GM23338 (cell line): Measurements from ENCODE around the gene HHIP. TPM values are rescaled to one million over a fixed set of nuclear protein-coding genes. Genes with fewer than 3 reads are reported as not detected.

ENCODE experiments used
- ATAC-seq: fragments of 200-7000 bp; cut with Tn5 transposase; 3 replicates; pipeline ENCODE4 v1.9.1; 2020
- DNase-seq: peaks from one replicate; pipeline ENCODE4 v3.0.0-alpha.2; 2015; ENCODE audit warnings: low spot score
- H2AFZ ChIP-seq: fragments of 200-600 bp; sonication (generic); 2 replicates; pipeline ENCODE4 v1.8.0; 2016; ENCODE audit warnings: antibody characterized with exemption, mild to moderate bottlenecking, moderate library complexity
- H3F3A ChIP-seq: fragments of 200-600 bp; sonication (generic); replicated peaks from 2 replicates; pipeline ENCODE4 v1.8.0; 2017; ENCODE audit warnings: antibody characterized with exemption, mixed run types, low read depth
- H3K27ac ChIP-seq: fragments of 200-600 bp; sonication (generic); 2 replicates; pipeline ENCODE4 v1.6.1; 2016; ENCODE audit warnings: low read depth
- H3K27me3 ChIP-seq: fragments of 200-600 bp; sonication (generic); 2 replicates; pipeline ENCODE4 v1.8.0; 2016; ENCODE audit warnings: mild to moderate bottlenecking, mixed run types, moderate library complexity; ENCODE audit not compliant: insufficient read depth
- H3K36me3 ChIP-seq: fragments of 200-600 bp; sonication (generic); 2 replicates; pipeline ENCODE4 v1.8.0; 2016; ENCODE audit warnings: mild to moderate bottlenecking; ENCODE audit not compliant: insufficient read depth
- H3K4me1 ChIP-seq: fragments of 200-600 bp; sonication (generic); 2 replicates; pipeline ENCODE4 v1.8.0; 2016; ENCODE audit warnings: mild to moderate bottlenecking, moderate library complexity; ENCODE audit not compliant: insufficient read depth
- H3K4me2 ChIP-seq: fragments of 200-600 bp; sonication (generic); 2 replicates; pipeline ENCODE4 v1.7.1; 2017; ENCODE audit warnings: mixed run types
- H3K4me3 ChIP-seq: fragments of 200-600 bp; sonication (generic); 2 replicates; pipeline ENCODE4 v1.6.1; 2016; ENCODE audit warnings: mixed run types
- H3K79me2 ChIP-seq: fragments of 200-600 bp; sonication (generic); replicated peaks from 2 replicates; pipeline ENCODE4 v1.8.0; 2017; ENCODE audit warnings: mild to moderate bottlenecking; ENCODE audit not compliant: insufficient read depth
- H3K9me2 ChIP-seq: fragments of 200-600 bp; sonication (generic); 2 replicates; pipeline ENCODE4 v1.8.0; 2017; ENCODE audit not compliant: insufficient read depth
- H4K20me1 ChIP-seq: fragments of 200-600 bp; sonication (generic); replicated peaks from 2 replicates; pipeline ENCODE4 v1.8.0; 2017; ENCODE audit warnings: mild to moderate bottlenecking; ENCODE audit not compliant: insufficient read depth
- H3K27ac Mint-ChIP-seq: 2 replicates; pipeline ENCODE4 v1.8.0; 2020; ENCODE audit warnings: inconsistent platforms, mild to moderate bottlenecking, moderate library complexity, mixed read lengths
- H3K27me3 Mint-ChIP-seq: 3 replicates; pipeline ENCODE4 v1.8.0; 2022; ENCODE audit warnings: low read depth, mild to moderate bottlenecking, moderate library complexity, mixed read lengths, inconsistent platforms; ENCODE audit not compliant: insufficient read depth, poor library complexity
- H3K36me3 Mint-ChIP-seq: 3 replicates; pipeline ENCODE4 v1.8.0; 2021; ENCODE audit warnings: low read depth, mild to moderate bottlenecking, inconsistent platforms, moderate library complexity, mixed read lengths
- H3K4me1 Mint-ChIP-seq: 3 replicates; pipeline ENCODE4 v1.8.0; 2020; ENCODE audit warnings: mild to moderate bottlenecking, inconsistent platforms, mixed read lengths
- H3K4me3 Mint-ChIP-seq: 3 replicates; pipeline ENCODE4 v1.8.0; 2021; ENCODE audit warnings: moderate library complexity, mild to moderate bottlenecking, inconsistent platforms, mixed read lengths
- H3K9me3 Mint-ChIP-seq: 3 replicates; pipeline ENCODE4 v1.8.0; 2020; ENCODE audit warnings: moderate library complexity, mild to moderate bottlenecking, inconsistent platforms, mixed read lengths
- CREB1 ChIP-seq: fragments of 250-450 bp; sonication (Bioruptor Pico); IDR thresholded peaks from 2 replicates; pipeline ENCODE4 v1.5.0; 2020; ENCODE audit warnings: low read depth, mild to moderate bottlenecking, moderate library complexity
- CTCF ChIP-seq, 2 experiments: fragments of 200-600 bp in 1 of 2; sonication (generic) in 1 of 2; conservative IDR thresholded peaks; 2 replicates each; pipeline versions ENCODE4 v1.5.1 to v1.6.1; 2016 to 2017; ENCODE audit warnings: antibody characterized with exemption in 2 of 2, low read depth in 2 of 2, mild to moderate bottlenecking in 2 of 2, moderate library complexity in 1 of 2
- ETS1 ChIP-seq: IDR thresholded peaks from 2 replicates; pipeline ENCODE4 v1.6.1; 2016; ENCODE audit warnings: antibody characterized with exemption
- EZH2 ChIP-seq: fragments of 200-600 bp; sonication (generic); IDR thresholded peaks from one replicate; pipeline ENCODE4 v1.8.0; 2017; ENCODE audit warnings: antibody characterized with exemption, mild to moderate bottlenecking, low read depth; ENCODE audit not compliant: unreplicated experiment
- EZH2phosphoT487 ChIP-seq: fragments of 200-600 bp; sonication (generic); IDR thresholded peaks from one replicate; pipeline ENCODE4 v1.8.1; 2018; ENCODE audit warnings: antibody characterized with exemption; ENCODE audit not compliant: unreplicated experiment
- JUNB ChIP-seq: IDR thresholded peaks from one replicate; pipeline ENCODE4 v1.6.1; 2016; ENCODE audit warnings: antibody characterized with exemption; ENCODE audit not compliant: unreplicated experiment
- NANOG ChIP-seq: IDR thresholded peaks from 2 replicates; pipeline ENCODE4 v1.6.1; 2016; ENCODE audit warnings: antibody characterized with exemption, borderline replicate concordance
- POLR2AphosphoS5 ChIP-seq: IDR thresholded peaks from 2 replicates; pipeline ENCODE4 v1.6.1; 2016; ENCODE audit warnings: antibody characterized with exemption, low read depth
- REST ChIP-seq: IDR thresholded peaks from one replicate; pipeline ENCODE4 v1.6.1; 2018; ENCODE audit warnings: antibody characterized with exemption; ENCODE audit not compliant: unreplicated experiment
- STAT1 ChIP-seq: IDR thresholded peaks from one replicate; pipeline ENCODE4 v1.6.1; 2016; ENCODE audit warnings: antibody characterized with exemption; ENCODE audit not compliant: unreplicated experiment
- ZNF114 ChIP-seq: fragments of 250-450 bp; sonication (Bioruptor Pico); IDR thresholded peaks from 2 replicates; pipeline ENCODE4 v1.5.0; 2020; ENCODE audit warnings: mild to moderate bottlenecking, moderate library complexity
- ZNF331 ChIP-seq: fragments of 250-450 bp; sonication (Bioruptor Pico); IDR thresholded peaks from 2 replicates; pipeline ENCODE4 v1.5.0; 2020; ENCODE audit warnings: low read depth, mild to moderate bottlenecking, moderate library complexity
- ZNF462 ChIP-seq: fragments of 250-450 bp; sonication (Bioruptor Pico); IDR thresholded peaks from 2 replicates; pipeline ENCODE4 v1.5.0; 2020; ENCODE audit warnings: mild to moderate bottlenecking, moderate library complexity
- polyA plus RNA-seq: library from polyadenylated mRNA; unstranded; fragments of >200 nt; fragmentation: Nextera tagmentation; extraction: Ambion mirVana; gene quantifications from 2 replicates; pipeline ENCODE4 v1.2.1, GENCODE V29; 2016
- total RNA-seq: library from RNA; depleted of rRNA; stranded (reverse); fragments of >200 nt; shearing (Covaris generic); gene quantifications from 2 replicates; pipeline ENCODE4 v1.2.3, GENCODE V29; 2014

HHIP gene
- total and polyA plus RNA-seq, 2 experiments from 2014 or later, result 2.5 to 4.2 TPM

- Histone ChIP-seq H3K9me2 (0 out of 2 replicates have a peak, but pooled peaks cover 3% of the 10 kb centered on the region), H3K36me3 (no peaks in the 10 kb centered on the region), H3F3A (no peaks in the 10 kb centered on the region), H2AFZ (no peak overlapping the region), H4K20me1 (no peaks in the 10 kb centered on the region), H3K27me3 (no peaks in the 10 kb centered on the region), H3K4me1 (no peaks in the 10 kb centered on the region), H3K79me2 (no peaks in the 10 kb centered on the region), H3K4me2 (no peak overlapping the region), H3K27ac (no peak overlapping the region), H3K4me3 (no peak overlapping the region)
- no peak for TF ChIP-seq JUNB
- no peak for TF ChIP-seq REST
- no peak for TF ChIP-seq ZNF331
- no peak for TF ChIP-seq ZNF114 (CRISPR knock-in tag)
- no peak for TF ChIP-seq STAT1
- no peak for TF ChIP-seq EZH2
- TF ChIP-seq CREB1 (CRISPR knock-in tag), result no peak
- TF ChIP-seq ZNF462, result no peak
- no peak for TF ChIP-seq CTCF (conservative IDR thresholded peaks at IDR 0.05; ENCODE audit: low read depth in 2 of 2)
- TF ChIP-seq ETS1, result no peak
- no peak for TF ChIP-seq NANOG
- no peak for TF ChIP-seq POLR2AphosphoS5
- no peak for TF ChIP-seq EZH2phosphoT487
- ATAC-seq, result no peak
- no peaks in the 10 kb centered on the region for H3K9me3 Mint-ChIP-seq
- no peaks in the 10 kb centered on the region for H3K36me3 Mint-ChIP-seq
- H3K4me3 Mint-ChIP-seq, result no peak overlapping the region
- no peak overlapping the region for H3K27ac Mint-ChIP-seq
- DNase-seq, result no peak
- no peaks in the 10 kb centered on the region for H3K27me3 Mint-ChIP-seq
- no peaks in the 10 kb centered on the region; the same call in 2 of the 3 replicates for H3K4me1 Mint-ChIP-seq
These were observed 103.0 kb downstream of the HHIP start for GRCh38 chr4:144748814-144749555.
